DMS53 treated with DMSO at 0.1 percent for 48 hours (cell line): ENCODE measurements around the gene CCSAP.
A peak's percentile ranks its signal among the peaks of the same experiment; 100 is the strongest.

Source experiments
- DNase-seq: peaks from one replicate; lab custom pipeline; 2025; ENCODE audit not compliant: unreplicated experiment; lab: John Stamatoyannopoulos, UW

Gene CCSAP

GRCh38 chr1:229365569-229365968 is 22.7 kb upstream of the CCSAP start:
- DNase-seq, result no peak

- no peak for DNase-seq
These were observed 21.6 kb upstream of the CCSAP start for GRCh38 chr1:229364207-229365065.

- no peak for DNase-seq
These were observed 20.9 kb upstream of the CCSAP start for GRCh38 chr1:229363723-229364122.

GRCh38 chr1:229360420-229360819 is 17.6 kb upstream of the CCSAP start:
- DNase-seq, result no peak

GRCh38 chr1:229355661-229356060 is 12.8 kb upstream of the CCSAP start:
- no peak for DNase-seq

- no peak for DNase-seq
These were observed 11.4 kb upstream of the CCSAP start for GRCh38 chr1:229354226-229354625.

- no peak for DNase-seq
These were observed 10.1 kb upstream of the CCSAP start for GRCh38 chr1:229352975-229353374.

GRCh38 chr1:229349463-229350385 is 6.9 kb upstream of the CCSAP start:
- no peak for DNase-seq

- DNase-seq, result no peak
These were observed 4.7 kb upstream of the CCSAP start for GRCh38 chr1:229347528-229347927.

GRCh38 chr1:229344937-229345684 is 2.3 kb upstream of the CCSAP start:
- DNase-seq, result no peak

- DNase-seq, result no peak
These were observed 1.3 kb upstream of the CCSAP start for GRCh38 chr1:229344139-229344538.

- peak; percentile 62 for DNase-seq
These were observed 832 bp downstream of the CCSAP start for GRCh38 chr1:229341774-229342655.

- no peak for DNase-seq
These were observed 2.4 kb downstream of the CCSAP start for GRCh38 chr1:229340496-229340895.

- no peak for DNase-seq
These were observed 3.3 kb downstream of the CCSAP start for GRCh38 chr1:229339520-229339919.

- no peak for DNase-seq
These were observed 3.8 kb downstream of the CCSAP start for GRCh38 chr1:229339086-229339485.

- no peak for DNase-seq
These were observed 6.5 kb downstream of the CCSAP start for GRCh38 chr1:229336345-229336744.

GRCh38 chr1:229334716-229335115 is 8.1 kb downstream of the CCSAP start:
- DNase-seq, result no peak

GRCh38 chr1:229334269-229334668 is 8.6 kb downstream of the CCSAP start:
- no peak for DNase-seq

- no peak for DNase-seq
These were observed 14.1 kb downstream of the CCSAP start for GRCh38 chr1:229328598-229329362.
